HG03103 (cell line): ENCODE measurements around the gene TTBK2.

Experiments
- ATAC-seq: cut with Tn5 transposase; IDR thresholded peaks from one replicate; pipeline ENCODE4 v1.9.1; 2021; ENCODE audit warnings: low read depth; ENCODE audit not compliant: unreplicated experiment

TTBK2 gene

DNA sequence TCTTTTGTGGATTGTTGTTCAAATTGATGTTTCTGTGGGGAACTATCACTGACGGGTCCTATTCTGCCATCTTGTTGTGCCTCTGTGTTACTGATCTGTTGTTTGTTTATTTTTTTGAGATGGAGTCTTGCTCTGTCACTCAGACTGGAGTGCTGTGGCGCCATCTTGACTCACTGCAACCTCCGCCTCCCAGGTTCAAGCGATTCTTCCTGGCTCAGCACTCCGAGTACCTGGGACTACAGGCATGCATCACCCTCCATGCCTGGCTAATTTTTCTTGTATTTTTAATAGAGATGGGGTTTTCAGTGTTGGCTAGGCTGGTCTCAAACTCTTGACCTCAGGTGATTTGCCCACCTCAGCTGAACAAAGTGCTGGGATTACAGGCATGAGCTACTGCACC is 215.2 kb downstream of the TTBK2 start:
- ATAC-seq = no peak

DNA sequence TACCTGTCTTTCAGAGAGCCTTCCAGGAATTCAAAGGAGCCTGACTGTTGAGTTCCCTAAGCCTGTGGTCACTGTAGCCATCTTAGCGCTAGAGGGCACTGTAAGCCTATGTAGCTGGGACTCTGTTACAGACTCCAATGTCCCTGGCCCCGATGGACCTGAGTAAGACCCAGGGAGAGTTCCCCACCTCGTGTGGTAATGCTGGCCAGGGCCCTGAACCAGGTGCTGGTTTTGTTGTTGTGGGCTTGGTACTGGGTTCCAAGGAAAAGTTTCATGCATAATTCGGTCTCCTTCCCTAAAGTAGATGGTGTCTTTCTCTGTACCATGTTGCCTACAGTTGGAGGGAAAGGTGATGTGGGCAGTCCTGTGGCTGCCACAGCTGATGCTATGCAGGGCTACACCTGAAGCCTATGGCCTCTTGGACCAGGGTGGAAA is 216.1 kb downstream of the TTBK2 start:
- no peak for ATAC-seq

DNA sequence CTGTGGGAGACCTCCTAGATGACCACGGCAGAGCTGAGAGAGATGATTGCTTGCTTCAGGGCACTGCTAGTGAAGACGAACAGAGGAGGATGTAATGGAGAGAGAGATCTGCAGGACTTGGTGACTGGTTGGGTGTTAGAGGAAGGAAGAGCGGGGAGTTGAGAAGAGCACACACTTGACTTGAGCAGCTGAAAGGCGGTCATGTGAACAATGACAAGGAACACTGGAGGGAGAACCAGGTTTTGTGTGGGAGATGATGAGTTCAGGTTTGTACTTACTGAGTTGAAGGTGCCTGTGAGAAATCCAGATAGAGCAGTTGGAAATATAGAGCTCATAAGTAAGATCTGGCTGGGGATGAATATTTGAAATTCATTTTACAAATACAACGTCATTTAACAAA is 224.0 kb downstream of the TTBK2 start:
- no peak for ATAC-seq

DNA sequence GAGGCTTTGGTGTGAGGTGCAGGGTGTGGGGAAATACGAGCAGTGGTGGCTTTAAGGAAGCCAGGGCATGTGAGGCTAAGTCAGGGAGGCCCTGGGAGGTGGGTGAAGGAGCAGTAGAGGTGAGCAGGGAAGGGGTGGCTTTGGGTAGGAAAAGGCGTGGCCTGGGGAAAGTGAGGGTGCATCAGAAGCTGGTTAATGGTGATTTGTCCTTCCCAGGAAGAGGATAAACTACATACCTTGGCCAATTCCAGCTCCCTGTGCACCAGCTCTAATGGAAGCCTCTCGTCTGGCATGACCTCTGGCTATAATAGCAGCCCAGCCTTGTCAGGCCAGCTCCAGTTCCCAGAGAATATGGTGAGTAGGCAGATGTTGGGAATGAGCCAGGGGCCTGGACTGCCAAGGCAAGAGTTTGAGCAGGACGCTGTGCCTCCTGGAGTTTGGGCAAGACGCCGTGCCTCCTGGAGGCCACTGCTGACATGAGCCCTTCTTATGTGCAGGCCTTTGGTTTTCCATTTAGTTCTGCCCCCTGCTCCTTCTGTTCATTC is 225.0 kb downstream of the TTBK2 start:
- no peak for ATAC-seq

DNA sequence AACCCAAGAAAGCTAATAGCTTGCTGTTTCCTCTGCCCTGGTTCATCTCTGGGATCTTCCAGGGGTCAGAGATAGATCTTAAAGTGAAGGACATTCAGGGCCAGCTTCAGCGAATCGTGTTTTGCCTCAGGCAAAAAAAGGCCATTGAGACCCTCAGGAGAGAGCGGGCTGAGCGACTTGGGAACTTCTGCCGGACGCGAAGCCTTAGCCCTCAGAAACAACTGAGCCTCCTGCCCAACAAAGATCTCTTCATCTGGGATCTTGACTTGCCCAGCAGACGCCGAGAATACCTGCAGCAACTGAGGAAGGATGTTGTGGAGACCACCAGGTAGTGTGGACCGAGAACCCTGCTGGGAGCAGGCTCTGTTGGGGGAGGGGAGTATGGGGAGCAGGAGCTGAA is 226.2 kb downstream of the TTBK2 start:
- ATAC-seq = no peak

DNA sequence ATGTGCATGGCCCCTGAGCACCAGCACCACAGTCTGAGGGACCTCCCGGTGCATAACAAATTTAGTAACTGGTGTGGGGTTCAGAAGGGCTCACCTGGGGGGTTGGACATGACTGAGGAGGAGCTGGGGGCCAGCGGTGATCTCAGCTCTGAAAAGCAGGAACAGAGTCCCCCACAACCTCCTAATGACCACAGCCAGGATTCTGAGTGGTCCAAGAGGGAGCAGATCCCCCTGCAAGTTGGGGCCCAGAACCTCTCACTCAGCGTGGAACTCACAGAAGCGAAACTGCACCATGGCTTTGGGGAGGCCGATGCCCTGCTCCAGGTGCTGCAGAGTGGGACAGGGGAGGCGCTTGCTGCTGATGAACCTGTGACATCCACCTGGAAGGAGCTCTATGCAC is 226.6 kb downstream of the TTBK2 start:
- ATAC-seq = no peak

DNA sequence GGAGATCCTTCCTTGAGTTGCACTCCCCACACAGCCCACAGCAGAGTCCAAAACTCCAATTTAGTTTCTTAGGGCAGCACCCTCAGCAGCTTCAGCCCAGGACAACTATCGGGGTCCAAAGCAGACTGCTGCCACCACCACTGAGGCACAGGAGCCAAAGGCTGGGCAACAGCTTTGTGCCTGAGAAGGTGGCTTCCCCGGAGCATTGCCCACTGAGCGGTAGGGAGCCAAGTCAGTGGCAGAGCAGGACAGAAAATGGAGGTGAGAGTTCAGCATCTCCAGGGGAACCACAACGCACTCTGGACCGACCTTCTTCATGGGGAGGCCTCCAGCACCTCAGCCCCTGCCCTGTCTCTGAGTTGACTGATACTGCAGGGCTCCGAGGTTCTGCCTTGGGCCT is 227.1 kb downstream of the TTBK2 start:
- no peak for ATAC-seq

DNA sequence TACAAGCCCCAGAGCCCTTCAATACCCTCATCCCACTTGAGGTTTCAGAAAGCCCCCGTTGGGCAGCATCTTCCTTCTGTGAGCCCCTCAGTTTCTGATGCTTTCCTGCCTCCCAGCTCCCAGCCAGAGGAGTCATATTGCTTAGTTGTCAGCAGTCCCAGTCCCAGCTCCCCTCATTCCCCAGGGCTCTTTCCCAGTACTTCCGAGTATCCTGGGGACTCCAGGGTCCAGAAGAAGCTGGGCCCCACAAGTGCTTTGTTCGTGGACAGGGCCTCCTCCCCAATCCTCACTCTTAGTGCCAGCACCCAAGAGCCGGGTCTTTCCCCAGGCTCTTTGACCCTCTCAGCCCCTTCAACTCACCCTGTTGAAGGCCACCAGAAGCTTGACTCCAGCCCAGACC is 227.6 kb downstream of the TTBK2 start:
- no peak for ATAC-seq

DNA sequence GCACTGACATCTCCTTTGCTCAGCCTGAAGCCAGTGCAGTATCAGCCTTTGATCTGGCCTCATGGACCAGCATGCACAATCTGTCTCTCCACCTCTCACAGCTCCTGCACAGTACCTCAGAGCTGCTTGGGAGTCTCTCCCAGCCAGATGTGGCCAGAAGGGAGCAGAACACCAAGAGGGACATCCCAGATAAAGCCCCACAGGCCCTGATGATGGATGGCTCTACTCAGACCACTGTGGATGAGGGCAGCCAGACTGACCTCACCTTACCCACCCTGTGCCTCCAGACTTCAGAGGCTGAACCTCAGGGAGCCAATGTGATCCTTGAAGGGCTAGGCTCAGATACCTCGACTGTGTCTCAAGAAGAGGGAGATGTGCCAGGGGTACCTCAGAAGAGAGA is 228.0 kb downstream of the TTBK2 start:
- ATAC-seq = no peak

DNA sequence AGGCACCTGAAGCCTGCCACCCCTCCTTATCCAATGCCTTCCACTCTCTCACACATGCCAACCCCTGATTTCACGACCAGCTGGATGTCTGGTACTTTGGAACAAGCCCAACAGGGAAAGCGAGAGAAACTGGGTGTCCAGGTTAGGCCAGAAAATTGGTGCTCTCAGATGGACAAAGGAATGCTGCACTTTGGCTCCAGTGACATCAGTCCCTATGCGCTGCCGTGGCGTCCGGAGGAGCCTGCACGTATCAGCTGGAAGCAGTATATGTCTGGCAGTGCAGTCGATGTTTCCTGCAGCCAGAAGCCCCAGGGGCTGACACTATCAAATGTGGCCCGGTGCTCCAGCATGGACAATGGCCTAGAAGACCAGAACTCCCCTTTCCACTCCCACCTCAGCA is 228.8 kb downstream of the TTBK2 start:
- ATAC-seq = no peak

DNA sequence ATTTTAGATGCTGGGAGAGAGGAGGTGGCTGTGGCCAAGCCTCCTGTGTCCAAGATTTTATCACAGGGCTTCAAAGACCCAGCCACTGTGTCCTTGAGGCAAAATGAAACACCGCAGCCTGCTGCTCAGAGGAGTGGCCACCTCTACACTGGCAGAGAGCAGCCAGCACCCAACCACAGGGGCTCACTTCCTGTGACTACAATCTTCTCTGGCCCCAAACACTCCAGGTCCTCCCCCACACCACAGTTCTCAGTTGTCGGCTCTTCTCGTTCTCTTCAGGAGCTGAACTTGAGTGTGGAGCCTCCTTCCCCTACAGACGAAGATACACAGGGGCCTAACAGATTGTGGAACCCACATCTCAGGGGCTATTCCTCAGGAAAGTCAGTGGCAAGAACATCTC is 229.3 kb downstream of the TTBK2 start:
- no peak for ATAC-seq
